ENCODE data around the gene PTCH2.

Gene PTCH2

DNA sequence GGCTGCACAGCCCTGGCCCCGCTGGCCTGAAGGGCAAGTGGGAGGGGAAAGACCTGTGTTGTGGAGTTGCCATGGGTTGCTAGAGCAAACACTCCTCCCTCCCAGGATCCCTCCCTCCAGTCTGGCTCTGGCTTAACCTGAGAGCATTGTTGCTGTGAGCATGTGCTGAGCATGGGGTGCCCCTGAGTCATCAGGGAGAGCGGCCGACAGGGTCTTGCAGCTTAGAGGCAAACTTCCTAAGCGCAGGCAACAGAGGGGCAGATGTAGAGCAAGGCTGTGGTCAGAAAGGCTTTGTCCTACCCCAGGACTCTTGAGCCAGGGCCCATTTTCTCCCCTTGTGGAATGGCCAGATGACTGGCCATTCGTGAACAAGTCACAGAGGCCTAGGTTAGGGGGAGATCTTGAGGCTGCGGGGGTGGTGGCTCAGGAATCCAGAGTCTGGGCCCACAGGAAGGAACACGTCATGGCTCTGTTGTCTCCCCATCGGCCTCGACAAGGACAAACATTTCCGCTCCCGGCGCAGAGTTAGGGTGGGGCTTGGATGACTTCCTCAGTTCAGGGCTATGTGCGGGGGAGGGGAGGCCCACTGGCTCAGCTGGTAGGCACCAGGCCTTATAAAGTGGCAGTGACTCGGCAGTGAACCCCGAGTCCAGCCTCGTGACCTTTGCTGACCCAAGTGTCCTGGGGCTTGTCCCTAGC is 35.5 kb downstream of the PTCH2 start:
- peak; percentile 100 for DNase-seq (ENCODE audit: low read depth)
- TF ChIP-seq CTCF (conservative IDR thresholded peaks at IDR 0.05; ENCODE audit: control insufficient read depth, insufficient read depth, low read depth, low read length), result no peak
- no peak overlapping the region for H3K4me3 ChIP-seq (ENCODE audit: control insufficient read depth, low read depth, low read length)

DNA sequence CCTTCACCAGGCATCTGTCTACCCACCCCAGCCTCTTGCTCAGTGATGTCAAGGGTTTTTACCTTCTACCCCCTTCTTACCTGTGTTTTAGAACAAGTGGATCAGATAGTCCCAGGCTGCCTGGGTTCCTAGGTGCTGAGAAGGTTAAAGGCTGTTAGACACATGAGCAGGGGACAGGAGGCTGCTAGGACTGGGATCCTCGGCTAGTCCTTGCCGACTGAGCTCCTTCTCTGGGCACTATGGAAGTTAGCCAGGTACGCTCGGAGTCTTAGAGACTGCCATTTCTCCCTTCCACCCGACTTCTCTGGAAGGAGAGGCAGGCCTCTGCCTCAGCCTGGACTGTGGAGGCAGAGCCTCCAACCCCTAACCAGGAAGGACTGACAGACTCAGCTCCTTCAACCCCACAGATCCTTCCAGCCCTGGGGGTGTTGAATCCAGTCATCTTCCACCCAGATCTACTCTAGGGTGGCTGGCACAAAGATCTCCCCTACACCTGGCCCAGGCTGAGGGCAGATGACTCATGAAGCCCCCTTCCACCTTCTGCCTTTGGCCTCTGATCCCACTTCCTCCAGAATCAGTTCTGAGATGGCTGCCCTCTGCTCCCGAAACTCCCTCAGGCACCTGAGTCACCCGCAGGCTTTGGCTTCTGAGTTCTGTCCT is 36.2 kb downstream of the PTCH2 start, which contains the start of gene DYNLT4:
TSS of gene DYNLT4 (minus strand) at position 648 of the 660 bp plus-strand sequence. CDS start 683 bp downstream, outside the sequence.
- peak within 1 kb of the TSS; percentile 23 for H3K4me3 ChIP-seq (ENCODE audit: control insufficient read depth, low read depth, low read length)

DNA sequence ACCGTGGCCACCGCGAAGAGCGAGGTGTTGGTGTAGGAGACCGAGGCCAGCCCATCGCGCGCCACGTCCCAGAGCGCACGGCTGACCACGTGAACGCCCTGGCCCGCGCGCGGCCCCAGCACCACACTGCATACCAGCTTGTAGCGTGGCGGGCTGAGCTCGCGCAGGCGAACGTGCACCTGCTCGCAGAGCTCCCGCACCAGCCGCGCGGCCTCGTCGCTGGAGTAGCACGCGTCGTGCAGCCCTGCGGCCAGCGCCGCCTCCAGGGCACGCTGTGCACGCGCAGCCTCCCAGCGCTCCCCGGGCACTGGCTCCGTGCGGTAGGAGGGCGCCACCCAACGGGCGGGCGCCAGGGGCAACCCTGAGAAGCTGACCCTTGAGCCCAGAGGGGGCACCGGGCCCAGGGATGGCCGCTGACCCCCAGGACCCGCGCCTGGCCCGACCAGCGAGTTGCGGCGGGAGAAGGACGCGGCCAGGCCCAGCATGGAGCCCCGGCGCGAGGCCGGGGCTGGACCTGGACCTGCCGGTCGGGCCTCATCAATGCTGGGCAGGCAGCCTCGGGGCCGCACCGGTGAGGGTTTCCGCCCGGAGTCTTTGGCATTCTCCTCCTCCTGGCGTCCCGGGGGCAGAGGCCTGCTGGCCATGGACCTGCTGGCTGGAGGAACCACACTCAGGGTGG is 36.9 kb downstream of the PTCH2 start:
- DNase-seq (ENCODE audit: low read depth), result no peak
- no peak for TF ChIP-seq CTCF (conservative IDR thresholded peaks at IDR 0.05; ENCODE audit: control insufficient read depth, insufficient read depth, low read depth, low read length)
- no peak overlapping the region for H3K4me3 ChIP-seq (ENCODE audit: control insufficient read depth, low read depth, low read length)

More for the DNA sequence above, 36.2 kb downstream of the PTCH2 start, which contains the start of gene DYNLT4:
- no peak for TF ChIP-seq CTCF (conservative IDR thresholded peaks at IDR 0.05; ENCODE audit: control insufficient read depth, insufficient read depth, low read depth, low read length)
- no peak for DNase-seq (ENCODE audit: low read depth)

GRCh38 chr1:44805311-44806024 is 37.6 kb downstream of the PTCH2 start:
- no peak for DNase-seq (ENCODE audit: low read depth)
- no peak overlapping the region for H3K4me3 ChIP-seq (ENCODE audit: control insufficient read depth, low read depth, low read length)
- TF ChIP-seq CTCF (conservative IDR thresholded peaks at IDR 0.05; ENCODE audit: control insufficient read depth, insufficient read depth, low read depth, low read length), result peak; percentile 4

- no peak for DNase-seq (ENCODE audit: low read depth)
- H3K4me3 ChIP-seq (ENCODE audit: control insufficient read depth, low read depth, low read length), result peak overlapping the region; percentile 4
Measured at GRCh38 chr1:44803312-44804095, 39.5 kb downstream of the PTCH2 start.

More at GRCh38 chr1:44803312-44804095, 39.5 kb downstream of the PTCH2 start:
- no peak for TF ChIP-seq CTCF (conservative IDR thresholded peaks at IDR 0.05; ENCODE audit: control insufficient read depth, insufficient read depth, low read depth, low read length)

Measured in fibroblast of mammary gland (primary cell).